ENCODE results near the gene TACR1.

TACR1 gene

DNA sequence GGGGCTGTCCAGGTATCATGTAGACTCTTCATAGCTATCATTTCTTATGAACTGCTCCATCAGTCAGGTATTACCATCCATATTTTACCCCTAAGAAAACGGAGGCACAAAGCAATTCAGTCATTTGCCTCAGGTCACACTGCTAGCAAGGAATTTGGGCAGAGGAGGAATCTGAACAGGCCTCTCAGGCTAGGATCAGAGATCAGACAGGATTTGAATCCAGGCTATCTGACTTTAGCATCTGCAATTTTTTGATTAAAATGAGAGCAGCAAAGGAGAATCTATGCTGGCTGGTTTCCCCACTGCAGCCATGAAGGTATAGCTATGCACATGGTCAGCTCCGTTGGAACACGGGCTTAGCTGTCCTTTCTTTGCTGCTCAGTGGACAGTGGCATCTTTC, 60.1 kb downstream of the TACR1 start:
- DNase-seq = no peak

DNA sequence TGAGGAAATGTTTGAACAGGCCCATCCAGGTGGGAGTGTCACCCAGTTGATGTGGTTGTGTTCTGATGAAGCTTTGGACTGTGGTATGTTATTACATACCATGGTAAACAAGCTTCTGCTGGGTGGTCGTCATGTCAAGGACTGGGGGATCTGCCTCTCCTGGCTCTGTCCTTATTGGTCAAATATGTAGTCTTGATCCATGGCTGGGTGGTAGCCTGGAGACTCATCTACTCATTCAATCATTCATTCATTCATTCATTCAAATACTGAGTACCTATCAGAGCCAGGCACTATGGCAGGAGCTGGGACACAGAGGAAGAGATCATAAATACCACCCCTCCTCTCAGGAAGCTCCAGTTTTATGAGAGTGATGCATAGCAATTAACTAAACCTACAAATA, 60.8 kb downstream of the TACR1 start:
- no peak for DNase-seq

DNA sequence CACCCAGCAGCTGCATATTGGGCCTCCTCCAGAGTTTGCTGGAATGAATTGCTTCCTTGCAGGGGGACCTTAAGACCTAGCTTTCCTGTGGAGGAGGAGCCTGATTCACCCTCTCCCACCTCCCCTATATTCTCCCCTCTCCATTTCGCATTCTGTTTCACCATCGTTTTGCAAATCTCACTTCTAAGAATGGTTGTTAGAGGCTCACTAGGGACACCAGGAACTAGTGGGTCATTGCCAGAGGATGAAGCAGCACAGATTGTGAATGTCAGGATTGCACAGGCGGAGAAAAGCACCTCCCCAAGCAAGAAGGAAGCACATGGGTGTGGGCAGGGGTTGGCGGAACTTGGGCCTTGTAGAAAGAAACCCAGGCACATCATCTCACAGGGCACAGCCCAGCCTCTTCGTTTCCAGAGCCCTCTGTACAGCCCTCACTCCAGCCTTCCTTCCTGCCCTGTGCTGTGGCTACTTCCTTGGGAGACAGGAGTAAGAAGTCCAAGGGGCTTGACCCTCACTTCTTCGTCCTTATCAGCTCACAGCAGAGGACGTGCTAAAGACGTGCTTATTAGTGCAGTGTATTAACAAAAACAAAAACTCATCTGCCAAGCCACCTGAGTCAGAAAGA, 63.4 kb downstream of the TACR1 start:
- no peak for DNase-seq

DNA sequence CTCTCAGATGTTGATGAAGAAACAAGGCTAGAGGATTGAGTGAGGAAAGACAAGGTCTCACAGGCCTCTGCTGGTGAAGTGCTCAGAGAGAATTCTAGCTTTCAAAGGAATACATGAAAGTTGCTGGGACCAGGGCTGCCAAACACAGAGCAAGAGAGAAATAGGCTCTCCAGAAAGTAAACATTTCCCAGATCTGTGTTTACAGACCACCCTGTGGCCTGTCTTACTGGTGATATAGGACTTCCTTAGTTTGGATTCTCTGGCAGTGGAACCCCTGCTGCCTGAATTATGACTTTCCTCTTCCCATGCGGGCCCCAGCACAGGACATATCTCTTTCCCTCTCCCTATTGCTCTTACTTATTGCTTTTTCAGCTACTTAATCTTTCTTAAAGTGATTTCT, 64.5 kb downstream of the TACR1 start:
- no peak for DNase-seq

DNA sequence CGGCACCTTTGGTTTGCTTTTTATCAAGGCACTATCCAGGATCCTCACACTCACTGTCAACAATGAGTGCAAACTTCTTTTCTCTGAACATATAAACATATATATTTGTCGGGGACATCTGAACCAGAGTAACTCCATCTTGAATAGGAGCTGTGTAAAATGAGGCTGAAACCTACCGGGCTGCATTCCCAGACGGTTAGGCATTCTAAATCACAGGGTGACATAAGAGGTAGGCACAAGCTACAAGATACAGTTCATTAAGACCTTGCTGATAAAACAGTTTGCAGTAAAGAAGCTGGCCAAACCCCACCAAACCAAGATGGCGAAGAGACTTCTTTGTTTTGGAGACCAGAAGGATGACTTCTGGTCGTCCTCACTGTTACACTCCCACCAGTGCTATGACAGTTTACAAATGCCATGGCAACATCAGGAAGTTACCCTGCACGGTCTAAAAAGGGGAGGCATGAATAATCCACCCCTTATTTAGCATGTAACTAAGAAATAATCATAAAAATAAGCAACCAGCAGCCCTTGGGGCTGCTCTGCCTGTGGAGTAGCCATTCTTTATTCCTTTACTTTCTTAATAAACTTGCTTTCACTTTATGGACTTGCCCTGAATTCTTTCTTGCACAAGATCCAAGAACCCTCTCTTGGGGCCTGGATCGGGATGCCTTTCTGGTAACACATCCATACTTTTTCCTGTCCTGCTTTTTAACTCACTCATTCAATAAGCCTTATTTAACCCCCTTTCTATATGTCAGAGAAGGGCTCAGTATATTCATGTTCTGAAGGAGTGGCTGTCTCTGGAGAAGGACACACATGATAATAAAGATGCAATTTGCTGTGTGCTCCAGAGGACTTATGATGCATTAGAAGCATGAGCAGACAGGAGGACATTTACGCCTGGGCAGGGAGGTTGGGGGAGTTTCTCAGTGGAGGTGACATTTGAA, 65.4 kb downstream of the TACR1 start:
- DNase-seq = no peak

DNA sequence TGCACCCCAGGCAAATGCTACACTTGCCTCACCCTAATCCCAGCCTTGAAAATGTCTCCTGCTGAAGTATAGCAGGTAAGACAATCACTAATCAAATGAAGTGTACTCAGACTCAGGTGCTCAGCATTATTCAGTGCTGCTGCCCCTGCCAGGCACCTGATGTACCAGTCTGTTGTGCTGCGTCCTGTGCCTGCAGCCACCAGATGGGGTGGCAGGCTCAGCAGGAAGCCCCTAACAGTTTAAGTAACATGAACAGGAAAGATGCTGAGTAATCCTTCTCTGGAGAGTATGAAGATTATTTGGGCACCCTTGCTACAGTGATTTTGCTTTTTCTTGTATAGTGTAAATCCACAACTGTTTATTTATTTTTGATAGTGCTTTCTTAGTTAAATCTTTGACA, 69.1 kb downstream of the TACR1 start:
- no peak for DNase-seq

- no peak for DNase-seq
These were observed 75.4 kb downstream of the TACR1 start for GRCh38 chr2:75123876-75124275.

DNA sequence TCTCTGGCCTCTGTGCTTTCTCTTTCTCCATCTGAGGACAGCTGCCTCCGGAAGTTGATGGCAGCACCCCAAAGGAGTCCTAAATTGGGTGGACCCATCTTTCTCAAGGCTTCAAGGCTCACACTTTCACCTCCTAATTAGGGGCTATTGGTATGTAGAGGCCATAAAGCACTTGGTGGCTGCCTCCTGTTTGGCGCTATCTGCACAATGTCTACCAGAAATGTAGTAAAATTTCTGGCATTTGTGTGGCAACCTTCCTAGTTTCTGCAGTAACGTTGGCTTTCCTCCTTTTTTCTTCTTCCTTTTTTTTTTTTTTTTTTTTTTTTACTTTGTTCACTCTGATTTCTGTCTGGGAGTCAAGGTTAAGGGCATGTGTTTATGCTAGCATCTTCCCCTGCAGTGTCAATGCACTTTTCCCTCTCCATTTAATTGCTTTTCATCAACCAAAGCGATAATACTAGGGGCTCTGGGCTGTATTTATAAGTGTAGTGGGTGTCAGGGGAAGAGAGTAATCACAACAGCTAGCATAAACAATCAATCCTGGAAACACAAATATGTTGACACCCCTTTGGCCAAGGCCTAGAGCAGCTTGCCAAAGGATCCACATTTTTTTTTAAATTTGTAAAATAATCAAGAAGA, 86.0 kb downstream of the TACR1 start:
- DNase-seq = no peak

GRCh38 chr2:75108937-75109482, 90.3 kb downstream of the TACR1 start:
- DNase-seq = no peak

GRCh38 chr2:75102011-75102410, 97.3 kb downstream of the TACR1 start:
- no peak for DNase-seq

GRCh38 chr2:75100801-75101151, 98.5 kb downstream of the TACR1 start:
- DNase-seq = no peak

GRCh38 chr2:75100011-75100800, 99.1 kb downstream of the TACR1 start:
- DNase-seq = no peak

DNA sequence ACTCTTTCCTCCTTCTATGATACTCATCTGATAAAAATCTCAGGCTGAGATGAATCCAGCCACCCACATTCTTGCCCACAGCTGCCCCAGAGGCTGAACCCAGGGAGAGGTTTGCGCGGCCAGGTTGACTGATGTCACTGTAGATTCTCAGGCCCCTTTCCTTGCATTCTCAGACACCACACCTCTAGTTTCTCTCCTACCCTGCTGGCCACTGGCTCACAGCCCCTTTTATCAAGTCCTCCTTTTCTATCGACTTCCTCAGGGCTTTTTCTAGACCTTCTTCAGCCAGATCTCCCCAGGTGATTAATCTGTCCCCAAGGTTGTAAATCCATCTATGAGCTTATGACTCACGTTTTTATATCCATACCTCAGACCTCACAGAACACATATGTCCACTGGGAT, 99.8 kb downstream of the TACR1 start:
- no peak for DNase-seq

GRCh38 chr2:75098856-75099255, 100.5 kb downstream of the TACR1 start:
- DNase-seq = no peak

- DNase-seq = no peak
These were observed 101.5 kb downstream of the TACR1 start for GRCh38 chr2:75097831-75098230.

- DNase-seq = no peak
These were observed 104.9 kb downstream of the TACR1 start for GRCh38 chr2:75094405-75094804.

- no peak for DNase-seq
These were observed 108.4 kb downstream of the TACR1 start for GRCh38 chr2:75090770-75091515.

DNA sequence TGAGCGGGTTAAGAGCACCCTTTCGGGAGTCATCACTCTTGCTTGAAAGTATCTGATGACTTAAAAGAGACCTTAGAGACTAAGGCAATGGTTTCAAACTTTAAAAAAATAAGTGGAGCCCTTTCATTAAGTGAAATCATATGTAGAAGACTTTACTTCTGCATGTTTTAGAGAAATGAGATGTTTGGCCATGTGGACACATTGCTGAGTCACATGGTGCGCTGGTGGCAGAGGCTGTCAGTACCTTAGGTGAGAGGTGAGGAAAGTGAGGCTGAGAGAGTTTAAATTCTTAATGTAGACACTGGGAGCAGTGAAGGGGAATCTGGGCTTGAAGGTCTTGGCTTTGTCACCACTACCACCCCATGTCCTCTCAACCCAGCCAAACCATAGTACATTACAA, 109.8 kb downstream of the TACR1 start:
- DNase-seq = no peak

GRCh38 chr2:75088791-75089190, 110.5 kb downstream of the TACR1 start:
- DNase-seq = no peak

DNA sequence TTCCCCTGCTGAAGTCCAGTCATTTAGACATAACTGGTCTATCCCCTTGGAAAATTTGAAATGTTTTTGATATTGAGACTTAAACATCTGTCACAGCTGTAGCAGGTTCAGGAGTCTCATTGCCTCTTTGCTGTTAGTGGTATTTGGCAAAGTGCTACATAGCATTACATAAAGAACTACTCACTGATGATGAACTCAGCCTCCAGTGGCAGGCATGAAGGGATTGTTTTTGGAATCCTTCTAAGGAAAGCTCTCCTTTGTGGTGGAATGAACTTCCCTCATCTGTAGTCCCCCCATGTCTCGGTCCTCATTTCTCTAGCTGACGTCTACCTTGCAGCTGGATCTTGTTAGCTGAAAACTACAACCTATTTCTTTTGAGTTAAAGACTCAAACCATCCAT, 111.6 kb downstream of the TACR1 start:
- DNase-seq = no peak

GRCh38 chr2:75079575-75079974, 119.7 kb downstream of the TACR1 start:
- no peak for DNase-seq

- no peak for DNase-seq
These were observed 121.4 kb downstream of the TACR1 start for GRCh38 chr2:75077909-75078308.

All from stimulated activated CD8-positive, alpha-beta memory T cell treated with anti-CD3 and anti-CD28 coated beads, Interleukin-4, amount 100 ng/mL, for 48 hours (primary cell).